ENCODE results near the gene DUSP22. TPM values are rescaled to one million over a fixed set of nuclear protein-coding genes. Genes with fewer than 3 reads are reported as not detected.

The DUSP22 gene
- total and polyA plus RNA-seq, 2 of the 8 experiments (the other 6 are each of a cell fraction or from before 2014, with no cell fraction given): 15.5 to 32.4 TPM

DNA sequence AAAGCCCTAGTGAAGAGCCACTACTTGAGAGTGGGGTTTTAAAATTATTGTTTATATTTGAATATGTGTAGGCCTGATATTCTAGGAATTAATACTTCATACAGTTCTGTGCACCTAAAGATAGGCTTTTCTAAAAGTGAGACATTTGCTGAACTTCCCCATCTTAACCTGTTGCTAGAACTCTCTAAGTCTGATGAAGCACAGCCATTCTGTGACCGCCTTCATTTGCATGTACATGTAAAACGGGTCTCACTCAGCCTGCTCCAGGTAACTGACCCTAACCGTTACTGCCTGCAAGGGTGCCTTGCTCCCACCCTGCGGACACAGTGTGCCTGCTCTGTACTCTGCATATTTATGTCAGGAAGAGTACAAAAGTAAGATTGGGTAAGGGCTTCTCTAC is 54.9 kb downstream of the DUSP22 start:
- no peak for TF ChIP-seq RNF2 (IDR thresholded peaks at IDR 0.05; ENCODE audit: borderline replicate concordance, low read depth, low read length, missing control alignments, poor library complexity, severe bottlenecking)
- TF ChIP-seq KDM4A (IDR thresholded peaks at IDR 0.05; ENCODE audit: low read depth, low read length, severe bottlenecking): no peak
- no peak for TF ChIP-seq KDM5A (IDR thresholded peaks at IDR 0.05; ENCODE audit: low read length)
- no peak for TF ChIP-seq CBX8 (IDR thresholded peaks at IDR 0.05; ENCODE audit: borderline replicate concordance, low read depth, low read length)
- no peak for TF ChIP-seq BCL11A (IDR thresholded peaks at IDR 0.05; ENCODE audit: low read depth in 2 of 2, low read length in 2 of 2)
- no peak for TF ChIP-seq NANOG (IDR thresholded peaks at IDR 0.05; ENCODE audit: insufficient read depth, low read depth, low read length, poor library complexity, severe bottlenecking)
- TF ChIP-seq SRF (IDR thresholded peaks at IDR 0.05; ENCODE audit: low read depth, low read length): no peak
- no peak for TF ChIP-seq RAD21 (IDR thresholded peaks at IDR 0.05 in 1 of 2, conservative IDR thresholded peaks at IDR 0.05 in 1 of 2; ENCODE audit: low read depth in 2 of 2, low read length in 2 of 2)
- TF ChIP-seq TEAD4 (IDR thresholded peaks at IDR 0.05; ENCODE audit: low read depth, low read length): no peak
- no peak for TF ChIP-seq POU5F1 (IDR thresholded peaks at IDR 0.05; ENCODE audit: low read depth, low read length)
- TF ChIP-seq, protein P1, sequence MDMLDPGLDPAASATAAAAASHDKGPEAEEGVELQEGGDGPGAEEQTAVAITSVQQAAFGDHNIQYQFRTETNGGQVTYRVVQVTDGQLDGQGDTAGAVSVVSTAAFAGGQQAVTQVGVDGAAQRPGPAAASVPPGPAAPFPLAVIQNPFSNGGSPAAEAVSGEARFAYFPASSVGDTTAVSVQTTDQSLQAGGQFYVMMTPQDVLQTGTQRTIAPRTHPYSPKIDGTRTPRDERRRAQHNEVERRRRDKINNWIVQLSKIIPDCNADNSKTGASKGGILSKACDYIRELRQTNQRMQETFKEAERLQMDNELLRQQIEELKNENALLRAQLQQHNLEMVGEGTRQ (IDR thresholded peaks at IDR 0.05; ENCODE audit: low read length): no peak
- TF ChIP-seq CBX5 (IDR thresholded peaks at IDR 0.05; ENCODE audit: low read depth, low read length): no peak
- WGBS, 2 experiments (ENCODE audit: extremely low coverage in 1 of 2, insufficient coverage in 1 of 2, insufficient read length in 1 of 2, insufficient replicate concordance in 2 of 2, low coverage in 1 of 2, low lambda C conversion rate in 2 of 2, missing lambda C conversion rate in 1 of 2): 90% methylated on average over 4 of the region's 4 CpGs; no CpG with 5 or more reads in 1 of the 2 experiments
- Histone ChIP-seq H3K36me3 (ENCODE audit: control insufficient read depth in 2 of 4, insufficient read depth in 4 of 4, low read length in 3 of 4) (no peaks in the 10 kb centered on the region; a peak in 1 of 8 replicates), H3K18ac (ENCODE audit: extremely low read depth, low read length) (no peak overlapping the region), H2BK5ac (ENCODE audit: low read depth, low read length) (no peak overlapping the region), H3K14ac (ENCODE audit: insufficient read length) (no peak overlapping the region), H2BK15ac (ENCODE audit: low read length) (no peak overlapping the region), H3K56ac (replicated peaks; ENCODE audit: insufficient read length, low read depth, low read length) (no peak overlapping the region), H3K23me2 (ENCODE audit: low read depth, low read length) (no peaks in the 10 kb centered on the region; the same call in 1 of the 2 replicates), H2BK20ac (ENCODE audit: low read length) (no peak overlapping the region), H3K4me1 (replicated peaks in 1 of 4; ENCODE audit: control insufficient read depth in 3 of 4, insufficient read depth in 4 of 4, low read length in 3 of 4) (no peaks in the 10 kb centered on the region; a peak in 2 of 7 replicates), H2BK12ac (ENCODE audit: low read depth, low read length) (no peak overlapping the region), H3K79me2 (ENCODE audit: control insufficient read depth in 1 of 2, insufficient read depth in 2 of 2, low read length in 2 of 2) (no peaks in the 10 kb centered on the region), H3K4me3 (ENCODE audit: extremely low read depth in 1 of 4, insufficient read depth in 2 of 4, low read depth in 3 of 4, low read length in 4 of 4) (no peak overlapping the region), H3K27me3 (replicated peaks in 1 of 4; ENCODE audit: control insufficient read depth in 3 of 4, extremely low read depth in 1 of 4, insufficient read depth in 3 of 4, low read length in 3 of 4) (no peaks in the 10 kb centered on the region; a peak in 2 of 7 replicates), H3K27ac (ENCODE audit: low read depth, low read length) (no peak overlapping the region), H2AK5ac (ENCODE audit: low read depth, low read length) (no peak overlapping the region), H2AFZ (ENCODE audit: low read length) (no peak overlapping the region), H2BK120ac (replicated peaks; ENCODE audit: low read depth, low read length) (no peak overlapping the region), H3K23ac (ENCODE audit: insufficient read length) (no peak overlapping the region), H4K20me1 (replicated peaks in 1 of 2; ENCODE audit: control insufficient read depth in 1 of 2, insufficient read depth in 2 of 2, low read length in 2 of 2) (peaks cover 0 to 4% of the 10 kb centered on the region in 2 experiments), H4K91ac (replicated peaks; ENCODE audit: insufficient read length, low read length) (no peak overlapping the region), H3K4me2 (ENCODE audit: insufficient read depth in 1 of 2, low read depth in 2 of 2, low read length in 2 of 2) (no peak overlapping the region), H3K9me3 (ENCODE audit: insufficient read depth in 2 of 2, low read depth in 1 of 2, low read length in 1 of 2) (peaks cover 34 to 81% of the 10 kb centered on the region in 2 experiments), H4K5ac (ENCODE audit: insufficient read length, low read depth, low read length) (no peak overlapping the region), H4K8ac (ENCODE audit: extremely low read depth, insufficient read depth, low read length) (no peak overlapping the region), H3K79me1 (ENCODE audit: low read depth, low read length) (peaks cover 3% of the 10 kb centered on the region; the same call in 1 of the 2 replicates), H3K4ac (replicated peaks; ENCODE audit: insufficient read length, low read depth, low read length) (no peak overlapping the region), H3K9ac (replicated peaks in 1 of 4; ENCODE audit: extremely low read depth in 1 of 4, low read depth in 3 of 4, low read length in 3 of 4) (no peak overlapping the region)
- ChIA-PET CTCF (ENCODE audit: partially characterized antibody) (interaction anchor here (1.3 kb wide), 1 partner anchor 13 kb away, joined by 4 read pairs; no protein-coding TSS in a partner anchor), POLR2A (ENCODE audit: partially characterized antibody) (no interaction called here)
- DNase-seq (ENCODE audit: low read depth in 1 of 2, low spot score in 2 of 2): no peak
- no peak for FAIRE-seq
